Activated CD4-positive, alpha-beta T cell treated with anti-CD3 and anti-CD28 coated beads, Interleukin-2, amount 50 U/mL, for 48 hours (primary cell): ENCODE results near the gene ZNF148.

Source experiments
- DNase-seq, 2 experiments: peaks; one replicate each; pipeline ENCODE4 v3.0.0-alpha.2; 2020

ZNF148 gene

DNA sequence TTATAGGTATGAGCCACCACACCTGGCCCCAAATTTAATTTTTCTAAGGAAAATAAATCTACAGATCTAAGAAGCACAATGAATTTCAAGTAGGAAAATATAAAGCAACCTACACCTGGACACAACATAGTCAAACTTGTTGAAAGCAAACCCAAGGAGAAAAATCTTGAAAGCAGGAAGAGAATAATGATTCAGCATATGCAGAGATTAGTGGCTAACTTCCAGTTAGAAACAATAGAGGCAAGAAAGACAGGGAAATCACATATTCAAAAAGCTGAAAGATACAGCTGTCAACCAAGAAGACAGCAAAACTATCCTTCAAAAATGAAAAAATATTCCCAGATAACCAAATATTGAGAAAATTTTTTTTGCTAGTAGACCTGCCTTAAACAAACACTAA is 49.4 kb downstream of the ZNF148 start:
- no peak for DNase-seq

DNA sequence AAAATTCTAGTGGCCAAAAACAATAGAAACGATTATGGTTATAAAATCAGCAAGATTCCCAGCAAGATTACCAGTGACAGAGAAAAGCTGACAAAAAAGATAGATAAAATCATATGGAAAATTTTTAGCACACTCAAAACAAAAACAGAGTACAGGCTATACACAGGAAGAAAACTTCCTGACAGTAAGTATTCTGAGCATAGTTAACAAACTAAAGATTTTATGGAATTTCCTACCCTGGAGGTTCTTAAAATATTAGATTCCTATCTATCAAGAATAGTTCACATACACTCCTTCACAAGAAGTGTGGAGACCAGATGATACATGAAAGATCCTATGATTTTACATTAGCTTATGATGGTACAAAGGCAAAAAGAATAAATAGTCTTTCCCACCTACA is 50.8 kb downstream of the ZNF148 start:
- DNase-seq = no peak

GRCh38 chr3:125322917-125323316 is 52.2 kb downstream of the ZNF148 start:
- no peak for DNase-seq

DNA sequence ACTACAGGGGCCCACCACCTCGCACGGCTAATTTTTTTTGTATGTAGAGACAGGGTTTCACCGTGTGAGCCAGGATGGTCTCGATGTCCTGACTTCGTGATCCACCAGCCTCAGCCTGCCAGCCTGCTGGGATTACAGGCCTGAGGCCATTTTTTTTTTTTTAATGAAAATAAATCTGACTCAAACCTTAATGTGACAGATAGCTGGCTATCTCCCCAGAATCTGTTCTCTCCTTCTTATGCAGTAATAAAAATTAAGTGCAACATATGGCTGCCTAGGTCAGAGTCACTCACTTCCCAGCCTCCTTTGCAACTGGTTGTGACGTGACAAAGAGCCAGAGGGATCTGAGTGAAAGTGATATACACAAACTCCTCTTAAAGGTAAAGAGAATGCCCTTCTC is 53.0 kb downstream of the ZNF148 start:
- DNase-seq = no peak

DNA sequence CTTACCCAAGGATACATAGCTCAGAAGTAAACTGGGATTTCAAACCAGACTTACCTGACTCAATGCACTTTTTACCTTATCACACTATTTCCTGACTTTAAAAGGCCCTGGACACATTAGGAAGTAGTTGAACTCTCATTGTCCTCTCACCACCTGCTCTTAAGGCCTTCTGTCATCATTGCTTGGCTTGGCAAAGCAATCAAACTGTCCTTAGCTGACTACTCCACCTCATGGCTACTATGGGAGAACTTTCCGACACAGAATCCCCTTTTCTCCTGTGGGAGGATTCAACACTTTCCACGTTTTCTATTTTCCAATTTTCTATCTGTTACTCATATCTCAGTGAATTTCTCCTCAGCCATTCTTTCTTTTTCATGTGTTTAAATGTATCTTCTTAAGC is 55.4 kb downstream of the ZNF148 start:
- DNase-seq = no peak

- DNase-seq = no peak
Observed at GRCh38 chr3:125318871-125319270, 56.3 kb downstream of the ZNF148 start.

DNA sequence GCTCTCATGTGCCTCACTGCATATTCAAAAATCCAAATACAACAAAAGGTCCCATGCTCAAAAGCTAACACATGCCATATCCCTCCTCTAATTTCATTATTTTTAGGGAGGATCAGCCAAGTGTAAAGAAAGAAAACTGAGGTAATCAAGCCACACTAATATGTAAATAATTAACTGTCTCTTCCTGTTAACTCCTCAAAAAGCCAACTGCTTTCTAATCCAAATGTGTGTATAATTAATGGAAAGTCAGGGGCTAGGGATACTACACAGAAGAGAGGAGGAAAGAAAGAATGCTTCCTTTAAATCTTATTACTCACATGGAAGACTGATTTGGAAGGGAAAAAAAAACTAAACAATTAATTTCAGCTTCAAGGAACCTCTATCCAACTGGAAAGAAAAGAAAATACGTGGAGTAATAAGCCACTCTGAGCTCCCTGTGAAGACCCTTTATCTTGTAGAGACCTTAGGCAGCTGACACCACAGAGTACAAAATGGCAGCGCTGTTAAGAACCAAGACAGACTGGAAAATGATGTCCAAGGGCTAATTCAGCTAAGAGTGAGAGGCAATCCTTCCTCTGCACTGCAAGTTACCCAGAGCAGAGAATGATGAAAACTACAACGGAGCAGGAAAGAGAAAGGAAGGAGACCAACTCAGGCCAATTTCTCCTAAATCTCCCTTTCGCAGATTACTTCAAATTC is 56.8 kb downstream of the ZNF148 start:
- no peak for DNase-seq

- DNase-seq = no peak
Observed at GRCh38 chr3:125317761-125318160, 57.4 kb downstream of the ZNF148 start.

- DNase-seq = no peak
Observed at GRCh38 chr3:125316949-125317348, 58.2 kb downstream of the ZNF148 start.

GRCh38 chr3:125316246-125316645 is 58.9 kb downstream of the ZNF148 start:
- DNase-seq = no peak

GRCh38 chr3:125313060-125313635 is 62.0 kb downstream of the ZNF148 start:
- DNase-seq = no peak

GRCh38 chr3:125310623-125311081 is 64.5 kb downstream of the ZNF148 start:
- DNase-seq = peak; percentile 45 to 60

GRCh38 chr3:125309476-125309875 is 65.6 kb downstream of the ZNF148 start:
- no peak for DNase-seq

DNA sequence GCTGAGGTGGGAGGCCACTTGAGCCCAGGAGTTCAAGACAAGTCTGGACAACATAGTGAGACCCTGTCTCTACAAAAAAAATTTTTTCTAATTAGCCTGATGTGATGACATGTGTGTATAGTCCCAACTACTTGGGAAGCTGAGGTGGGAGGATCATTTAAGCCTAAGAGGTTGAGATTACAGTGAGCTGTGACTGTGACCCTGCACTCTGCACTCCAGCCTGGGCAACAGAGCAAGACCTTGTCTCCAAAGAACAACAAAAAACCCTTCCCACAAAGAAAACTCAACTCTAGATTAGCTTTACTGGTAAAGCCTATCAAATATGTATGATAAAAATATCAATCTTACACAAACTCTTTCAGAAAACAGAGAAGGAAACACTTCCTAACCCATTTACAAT is 68.5 kb downstream of the ZNF148 start:
- no peak for DNase-seq

- DNase-seq = no peak
Observed at GRCh38 chr3:125302932-125303331, 72.2 kb downstream of the ZNF148 start.

GRCh38 chr3:125300416-125300815 is 74.7 kb downstream of the ZNF148 start:
- DNase-seq = no peak

DNA sequence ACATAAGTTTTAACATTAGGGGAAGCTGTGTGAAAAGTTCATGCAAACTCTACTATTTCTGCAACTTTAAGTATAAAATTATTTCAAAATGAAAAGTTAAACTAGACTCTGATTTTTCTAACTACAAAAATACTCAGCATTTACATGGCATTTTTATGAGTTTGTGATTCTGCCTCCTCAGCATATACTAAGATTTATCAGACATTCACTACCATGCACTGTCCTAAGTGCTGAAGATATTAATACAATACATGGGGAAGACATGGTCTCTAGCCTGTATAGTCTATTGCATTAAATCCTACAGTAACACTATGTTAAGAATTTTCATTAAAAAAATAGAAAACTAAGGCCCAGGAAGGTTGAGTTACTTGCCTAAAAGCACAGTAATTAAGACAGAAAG is 80.7 kb downstream of the ZNF148 start:
- DNase-seq = no peak

DNA sequence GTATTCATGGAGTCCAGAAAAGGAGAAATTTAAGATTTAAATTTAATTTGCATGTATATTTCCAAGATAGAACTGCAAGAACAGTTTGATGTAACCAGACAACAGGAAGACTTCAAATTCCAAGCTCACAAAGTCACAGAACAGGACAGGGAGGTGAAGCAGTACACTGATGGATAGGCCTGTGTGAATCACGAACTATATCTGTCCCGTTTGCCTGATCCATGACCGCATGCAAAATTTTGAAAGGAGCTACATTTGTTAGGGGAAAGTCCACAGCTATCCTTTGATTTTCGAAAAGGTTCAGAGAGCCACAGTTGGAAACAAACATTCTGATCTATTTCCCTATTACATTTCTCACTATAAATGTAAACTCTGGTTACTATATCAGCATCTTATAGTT is 83.1 kb downstream of the ZNF148 start:
- DNase-seq = no peak

GRCh38 chr3:125289429-125289981 is 85.6 kb downstream of the ZNF148 start:
- no peak for DNase-seq

DNA sequence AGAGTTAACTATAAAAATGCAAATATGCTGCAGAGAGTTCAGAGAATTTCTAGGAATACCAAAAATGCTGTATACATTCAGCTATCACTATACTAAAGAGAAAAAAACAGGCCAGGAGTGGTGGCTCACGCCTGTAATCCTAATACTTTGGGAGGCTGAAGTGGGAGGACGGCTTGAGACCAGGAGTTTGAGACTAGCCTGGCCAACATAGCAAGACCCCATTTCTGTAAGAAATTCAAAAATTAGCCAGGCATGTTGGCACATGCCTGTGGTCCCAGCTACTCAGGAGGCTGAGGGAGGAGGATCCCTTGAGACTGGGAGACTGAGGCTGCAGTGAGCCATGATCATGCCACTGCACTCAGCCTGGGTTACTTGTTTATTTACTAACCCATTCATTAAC is 87.9 kb downstream of the ZNF148 start:
- no peak for DNase-seq

- DNase-seq = no peak
Observed at GRCh38 chr3:125281381-125281780, 93.7 kb downstream of the ZNF148 start.

- DNase-seq = no peak
Observed at GRCh38 chr3:125280668-125281361, 94.3 kb downstream of the ZNF148 start.

DNA sequence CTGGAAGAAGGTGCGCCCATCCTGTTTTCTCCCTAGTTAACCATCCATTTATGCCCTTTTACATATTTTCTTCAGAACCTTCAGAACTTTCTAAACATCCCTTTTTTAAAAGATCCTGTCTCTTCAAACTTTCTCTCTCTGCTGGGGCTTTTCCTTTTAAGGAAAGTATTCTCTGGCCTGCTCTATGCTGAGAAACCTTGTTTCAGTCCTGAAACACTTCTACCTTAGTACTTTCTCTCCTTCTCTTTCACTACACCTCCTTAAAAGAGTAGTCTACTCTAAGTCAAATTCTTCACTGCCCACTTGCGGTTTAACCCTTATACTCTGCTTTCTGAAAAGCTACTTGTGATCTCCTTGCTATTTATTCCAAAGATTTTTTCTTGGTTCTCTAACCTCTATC is 97.0 kb downstream of the ZNF148 start:
- DNase-seq = no peak

GRCh38 chr3:125271127-125271526 is 104.0 kb downstream of the ZNF148 start:
- no peak for DNase-seq
